Smooth muscle cell (in vitro differentiated cells): ENCODE data around the gene TRIM45. TPM values are rescaled to one million over a fixed set of nuclear protein-coding genes. Genes with fewer than 3 reads are reported as not detected.

Experiments used
- DNase-seq: peaks from one replicate; lab custom pipeline; 2025; ENCODE audit not compliant: unreplicated experiment; lab: John Stamatoyannopoulos, UW
- H2AFZ ChIP-seq: fragments of 200-600 bp; sonication (generic); 2 replicates; pipeline ENCODE4 v1.6.0; 2016; ENCODE audit warnings: antibody characterized with exemption, low read depth, mild to moderate bottlenecking
- H3F3A ChIP-seq: fragments of 200-600 bp; sonication (generic); 2 replicates; pipeline ENCODE4 v1.6.0; 2017; ENCODE audit warnings: antibody characterized with exemption, low read depth
- H3K27ac ChIP-seq: fragments of 200-600 bp; sonication (generic); 2 replicates; pipeline ENCODE4 v1.5.1; 2016; ENCODE audit warnings: low read depth, mild to moderate bottlenecking
- H3K27me3 ChIP-seq: fragments of 200-600 bp; sonication (generic); 2 replicates; pipeline ENCODE4 v1.6.1; 2016; ENCODE audit warnings: low read depth, mild to moderate bottlenecking
- H3K36me3 ChIP-seq: fragments of 200-600 bp; sonication (generic); 2 replicates; pipeline ENCODE4 v1.5.1; 2016; ENCODE audit warnings: low read depth
- H3K4me1 ChIP-seq: fragments of 200-600 bp; sonication (generic); 2 replicates; pipeline ENCODE4 v1.5.1; 2016; ENCODE audit warnings: low read depth
- H3K4me2 ChIP-seq: fragments of 200-600 bp; sonication (generic); 2 replicates; pipeline ENCODE4 v1.6.0; 2016; ENCODE audit warnings: mild to moderate bottlenecking
- H3K4me3 ChIP-seq: fragments of 200-600 bp; sonication (generic); 2 replicates; pipeline ENCODE4 v1.5.1; 2016; ENCODE audit warnings: mild to moderate bottlenecking
- H3K79me2 ChIP-seq: fragments of 200-600 bp; sonication (generic); 2 replicates; pipeline ENCODE4 v1.6.0; 2016; ENCODE audit warnings: low read depth, mild to moderate bottlenecking
- H3K9ac ChIP-seq: fragments of 200-600 bp; sonication (generic); 2 replicates; pipeline ENCODE4 v1.6.0; 2016; ENCODE audit warnings: low read depth
- H3K9me3 ChIP-seq: fragments of 200-600 bp; sonication (generic); replicated peaks from 2 replicates; pipeline ENCODE4 v1.5.1; 2016; ENCODE audit warnings: low read depth
- H4K20me1 ChIP-seq: fragments of 200-600 bp; sonication (generic); 2 replicates; pipeline ENCODE4 v1.6.0; 2016; ENCODE audit warnings: low read depth
- WGBS: methylation state at CpG from one replicate; pipeline ENCODE4 v1.1.7; 2016; ENCODE audit warnings: low lambda C conversion rate; 5-methylcytosine and 5-hydroxymethylcytosine counted together
- polyA plus RNA-seq: library from polyadenylated mRNA; unstranded; fragments of >200 nt; fragmentation: Nextera tagmentation; extraction: Ambion mirVana; gene quantifications from 2 replicates; pipeline ENCODE4 v1.2.1, GENCODE V29; 2016
- total RNA-seq: library from RNA; depleted of rRNA; stranded (reverse); fragments of >200 nt; gene quantifications from 2 replicates; pipeline ENCODE4 v1.2.3, GENCODE V29; 2014
- TF ChIP-seq, protein P1 (sequence below): fragments of 200-600 bp; sonication (generic); IDR thresholded peaks from 2 replicates; pipeline ENCODE4 v1.5.1; 2017; ENCODE audit warnings: borderline replicate concordance, mild to moderate bottlenecking, antibody characterized with exemption; ENCODE audit not compliant: insufficient read depth, poor library complexity, severe bottlenecking

TRIM45 gene
- total and polyA plus RNA-seq, 2 experiments from 2014 or later = 4.4 to 4.6 TPM

DNA sequence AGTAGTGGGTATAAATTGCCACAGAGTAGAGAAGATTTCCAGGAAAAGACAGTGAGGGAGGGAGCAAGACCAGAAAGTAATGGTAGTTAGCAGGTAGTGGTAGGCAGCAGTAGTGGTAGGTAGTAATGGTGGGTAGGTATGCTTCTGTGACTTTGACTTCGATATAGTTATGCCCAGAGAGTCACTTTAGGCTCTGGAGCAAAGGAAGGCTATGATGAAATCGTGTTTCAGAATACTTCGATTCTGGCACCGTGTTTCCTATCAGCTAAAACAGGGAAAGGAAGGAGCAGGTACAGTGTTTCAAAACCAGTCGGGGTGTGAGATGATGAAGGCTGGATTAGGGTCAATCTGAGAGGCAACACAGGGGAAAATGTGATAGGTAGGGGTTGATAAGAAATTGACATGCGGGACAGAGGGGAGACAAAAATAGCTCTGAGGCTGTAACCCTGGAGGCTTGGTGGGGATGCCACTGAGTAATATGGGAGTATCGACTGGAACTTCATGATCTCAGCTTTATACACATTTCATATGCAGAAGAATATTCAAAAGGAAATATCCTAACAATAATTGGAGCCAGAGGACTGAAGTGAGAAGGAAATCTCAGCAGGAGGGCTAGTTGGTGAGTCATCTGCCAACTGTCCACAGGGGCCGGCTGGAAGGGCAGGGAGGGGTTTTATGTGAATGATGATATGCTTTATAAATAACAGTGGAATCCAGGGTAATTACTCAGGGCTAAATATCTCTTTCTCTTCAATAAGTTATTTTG lies 25.2 kb upstream of the TRIM45 start:
- Histone ChIP-seq H3K9me3 (no peaks in the 10 kb centered on the region), H3K27ac (peak overlapping the region; percentile 41), H3K4me2 (peak overlapping the region; percentile 38), H3K4me3 (no peak overlapping the region), H3K79me2 (no peaks in the 10 kb centered on the region), H3K27me3 (no peaks in the 10 kb centered on the region), H3K4me1 (peaks cover 15% of the 10 kb centered on the region), H3K9ac (peak overlapping the region; percentile 43), H4K20me1 (no peaks in the 10 kb centered on the region), H2AFZ (no peak overlapping the region), H3F3A (no peaks in the 10 kb centered on the region), H3K36me3 (no peaks in the 10 kb centered on the region)
- WGBS = 78% methylated on average over 8 of the region's 8 CpGs
- no peak for DNase-seq
- TF ChIP-seq, protein P1, sequence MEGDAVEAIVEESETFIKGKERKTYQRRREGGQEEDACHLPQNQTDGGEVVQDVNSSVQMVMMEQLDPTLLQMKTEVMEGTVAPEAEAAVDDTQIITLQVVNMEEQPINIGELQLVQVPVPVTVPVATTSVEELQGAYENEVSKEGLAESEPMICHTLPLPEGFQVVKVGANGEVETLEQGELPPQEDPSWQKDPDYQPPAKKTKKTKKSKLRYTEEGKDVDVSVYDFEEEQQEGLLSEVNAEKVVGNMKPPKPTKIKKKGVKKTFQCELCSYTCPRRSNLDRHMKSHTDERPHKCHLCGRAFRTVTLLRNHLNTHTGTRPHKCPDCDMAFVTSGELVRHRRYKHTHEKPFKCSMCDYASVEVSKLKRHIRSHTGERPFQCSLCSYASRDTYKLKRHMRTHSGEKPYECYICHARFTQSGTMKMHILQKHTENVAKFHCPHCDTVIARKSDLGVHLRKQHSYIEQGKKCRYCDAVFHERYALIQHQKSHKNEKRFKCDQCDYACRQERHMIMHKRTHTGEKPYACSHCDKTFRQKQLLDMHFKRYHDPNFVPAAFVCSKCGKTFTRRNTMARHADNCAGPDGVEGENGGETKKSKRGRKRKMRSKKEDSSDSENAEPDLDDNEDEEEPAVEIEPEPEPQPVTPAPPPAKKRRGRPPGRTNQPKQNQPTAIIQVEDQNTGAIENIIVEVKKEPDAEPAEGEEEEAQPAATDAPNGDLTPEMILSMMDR = no peak

DNA sequence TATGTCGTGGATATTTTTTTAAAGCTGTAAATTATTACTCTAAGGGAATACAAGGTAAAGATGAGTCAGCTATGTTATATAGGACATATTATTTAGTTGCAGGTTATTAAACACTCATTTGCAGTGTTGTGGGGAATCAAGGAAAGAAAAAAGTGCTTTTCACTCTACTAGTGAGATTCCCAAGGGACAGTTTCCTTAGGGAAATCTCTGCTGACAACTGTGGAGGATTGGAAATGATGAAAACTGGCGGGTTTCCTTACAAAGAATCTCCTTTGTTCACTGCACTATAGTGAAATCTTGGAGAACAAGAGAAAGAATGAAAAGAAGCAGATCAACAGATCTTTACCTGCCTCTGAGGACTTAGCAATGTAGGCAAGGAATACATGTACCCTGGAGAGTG lies 24.5 kb upstream of the TRIM45 start:
- DNase-seq = no peak
- no peaks in the 10 kb centered on the region for H4K20me1 ChIP-seq
- TF ChIP-seq, protein P1 = no peak
- no peak overlapping the region for H2AFZ ChIP-seq
- no peaks in the 10 kb centered on the region for H3K36me3 ChIP-seq
- H3F3A ChIP-seq = no peaks in the 10 kb centered on the region
- WGBS = 91% methylated on average over 2 of the region's 2 CpGs
- no peaks in the 10 kb centered on the region for H3K9me3 ChIP-seq
- H3K4me3 ChIP-seq = no peak overlapping the region
- no peak overlapping the region for H3K27ac ChIP-seq
- no peak overlapping the region for H3K4me2 ChIP-seq
- no peak overlapping the region for H3K9ac ChIP-seq
- peaks cover 15% of the 10 kb centered on the region for H3K4me1 ChIP-seq
- no peaks in the 10 kb centered on the region for H3K79me2 ChIP-seq
- no peaks in the 10 kb centered on the region for H3K27me3 ChIP-seq

DNA sequence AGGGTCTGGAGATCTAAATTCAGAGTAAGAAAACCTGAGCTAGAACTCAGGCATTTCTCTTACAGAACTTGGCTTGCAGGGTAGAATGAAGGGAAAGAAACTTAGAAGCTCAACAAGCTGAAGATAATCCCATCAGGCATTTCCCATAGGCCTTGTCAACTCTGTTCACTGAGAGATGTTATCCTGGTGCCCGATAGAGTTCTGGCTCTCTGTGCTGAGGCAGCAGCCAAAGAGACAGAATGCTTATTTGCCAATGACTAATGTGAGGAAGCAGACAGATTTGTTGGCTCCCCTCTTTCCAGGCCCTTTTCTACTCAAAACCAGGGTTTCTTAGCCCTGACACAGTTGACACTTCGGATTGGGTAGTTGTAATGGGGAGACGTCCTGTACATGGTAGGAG lies 22.3 kb upstream of the TRIM45 start:
- no peak overlapping the region for H3K9ac ChIP-seq
- peaks cover 15% of the 10 kb centered on the region for H3K4me1 ChIP-seq
- no peak overlapping the region for H3K27ac ChIP-seq
- no peak for DNase-seq
- H4K20me1 ChIP-seq = no peaks in the 10 kb centered on the region
- H3K79me2 ChIP-seq = no peaks in the 10 kb centered on the region
- TF ChIP-seq, protein P1 = no peak
- H3K27me3 ChIP-seq = no peaks in the 10 kb centered on the region
- 74% methylated on average over 3 of the region's 3 CpGs for WGBS
- no peaks in the 10 kb centered on the region for H3F3A ChIP-seq
- H3K4me3 ChIP-seq = no peak overlapping the region
- no peaks in the 10 kb centered on the region for H3K36me3 ChIP-seq
- no peak overlapping the region for H2AFZ ChIP-seq
- H3K9me3 ChIP-seq = no peaks in the 10 kb centered on the region
- no peak overlapping the region for H3K4me2 ChIP-seq

DNA sequence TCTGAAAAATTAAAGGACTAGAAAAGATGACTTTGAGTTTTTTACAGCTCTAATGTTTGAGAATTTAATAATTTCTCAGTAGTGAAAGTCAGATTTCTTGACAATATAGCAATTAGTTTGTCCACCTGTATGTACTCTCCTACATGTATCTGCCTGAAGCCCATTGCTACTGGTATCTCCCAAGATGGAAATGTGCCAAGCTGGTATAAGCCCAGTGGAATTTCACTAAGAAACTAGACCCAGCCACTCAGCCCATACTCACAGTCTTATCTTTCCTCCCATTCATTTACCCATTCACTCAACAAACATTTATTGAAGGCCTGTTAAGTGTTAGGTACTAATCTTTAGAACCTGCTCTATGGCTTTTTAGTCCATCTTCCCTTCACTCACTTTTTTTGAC lies 21.6 kb upstream of the TRIM45 start:
- Histone ChIP-seq H3K4me3 (no peak overlapping the region), H3K27ac (no peak overlapping the region), H3K79me2 (no peaks in the 10 kb centered on the region), H3K36me3 (no peaks in the 10 kb centered on the region), H3K27me3 (no peaks in the 10 kb centered on the region), H4K20me1 (no peaks in the 10 kb centered on the region), H3F3A (no peaks in the 10 kb centered on the region), H2AFZ (no peak overlapping the region), H3K9me3 (no peaks in the 10 kb centered on the region), H3K4me1 (peaks cover 10% of the 10 kb centered on the region), H3K9ac (no peak overlapping the region), H3K4me2 (no peak overlapping the region)
- no peak for DNase-seq
- TF ChIP-seq, protein P1 = no peak
